HUES48 (cell line): ENCODE results near the gene POMC.
"Not testable (repeated sequence)": the region's sequence is repeated elsewhere in the genome, so short reads cannot be mapped to it uniquely, and the experiment has no call there.

ENCODE experiments used
- H3K27ac ChIP-seq: one replicate; pipeline ENCODE4 v1.7.0; 2013; ENCODE audit warnings: low read depth, low read length, inconsistent platforms
- H3K27me3 ChIP-seq: 2 replicates; pipeline ENCODE4 v1.6.1; 2013; ENCODE audit warnings: mild to moderate bottlenecking, low read length; ENCODE audit not compliant: control insufficient read depth, insufficient read depth
- H3K36me3 ChIP-seq: 2 replicates; pipeline ENCODE4 v1.6.1; 2013; ENCODE audit warnings: low read length; ENCODE audit not compliant: control insufficient read depth, insufficient read depth
- H3K4me1 ChIP-seq: 2 replicates; pipeline ENCODE4 v1.6.1; 2013; ENCODE audit warnings: mild to moderate bottlenecking, low read length; ENCODE audit not compliant: control insufficient read depth, insufficient read depth
- H3K4me3 ChIP-seq: 2 replicates; pipeline ENCODE4 v1.5.1; 2013; ENCODE audit warnings: mild to moderate bottlenecking, low read depth, low read length
- H3K9ac ChIP-seq: 2 replicates; pipeline ENCODE4 v1.6.1; 2013; ENCODE audit warnings: mild to moderate bottlenecking, low read depth, low read length, moderate library complexity
- H3K9me3 ChIP-seq: 2 replicates; pipeline ENCODE4 v1.6.1; 2013; ENCODE audit warnings: low read length; ENCODE audit not compliant: control insufficient read depth, insufficient read depth

POMC gene

GRCh38 chr2:25132693-25133092 is 35.7 kb downstream of the POMC start:
- H3K4me3 ChIP-seq, result no peak overlapping the region
- peaks cover 27% of the 10 kb centered on the region for H3K27me3 ChIP-seq

GRCh38 chr2:25132299-25132635 is 36.1 kb downstream of the POMC start:
- Histone ChIP-seq H3K4me1 (peaks cover 3% of the 10 kb centered on the region; the same call in 1 of the 2 replicates), H3K4me3 (peak overlapping the region; percentile 40), H3K27ac (peak overlapping the region; percentile 40), H3K27me3 (peaks cover 27% of the 10 kb centered on the region), H3K36me3 (0 out of 2 replicates have a peak, but pooled peaks cover 6% of the 10 kb centered on the region), H3K9me3 (no peaks in the 10 kb centered on the region), H3K9ac (no peak overlapping the region)

More at GRCh38 chr2:25132693-25133092, 35.7 kb downstream of the POMC start:
- Histone ChIP-seq H3K4me1 (peaks cover 3% of the 10 kb centered on the region; the same call in 1 of the 2 replicates), H3K27ac (peak overlapping the region; percentile 40), H3K9me3 (no peaks in the 10 kb centered on the region), H3K36me3 (0 out of 2 replicates have a peak, but pooled peaks cover 6% of the 10 kb centered on the region), H3K9ac (no peak overlapping the region)

- H3K27ac ChIP-seq, result peak overlapping the region; percentile 40
- peak overlapping the region; percentile 49 for H3K4me3 ChIP-seq
- no peaks in the 10 kb centered on the region for H3K9me3 ChIP-seq
- H3K27me3 ChIP-seq, result peaks cover 27% of the 10 kb centered on the region
- H3K9ac ChIP-seq, result no peak overlapping the region
- peaks cover 3% of the 10 kb centered on the region; the same call in 1 of the 2 replicates for H3K4me1 ChIP-seq
- 0 out of 2 replicates have a peak, but pooled peaks cover 6% of the 10 kb centered on the region for H3K36me3 ChIP-seq
Measured at GRCh38 chr2:25131567-25132298, 36.6 kb downstream of the POMC start.

GRCh38 chr2:25131253-25131566 is 37.2 kb downstream of the POMC start:
- H3K9ac ChIP-seq, result no peak overlapping the region
- H3K27me3 ChIP-seq, result peaks cover 27% of the 10 kb centered on the region
- H3K27ac ChIP-seq, result no peak overlapping the region
- 0 out of 2 replicates have a peak, but pooled peaks cover 6% of the 10 kb centered on the region for H3K36me3 ChIP-seq
- H3K4me1 ChIP-seq, result peaks cover 3% of the 10 kb centered on the region; the same call in 1 of the 2 replicates
- peak overlapping the region; percentile 49 for H3K4me3 ChIP-seq
- H3K9me3 ChIP-seq, result no peaks in the 10 kb centered on the region

GRCh38 chr2:25129901-25130520 is 38.4 kb downstream of the POMC start:
- Histone ChIP-seq H3K4me1 (peaks cover 3% of the 10 kb centered on the region; the same call in 1 of the 2 replicates), H3K9ac (no peak overlapping the region), H3K9me3 (no peaks in the 10 kb centered on the region), H3K4me3 (no peak overlapping the region), H3K27me3 (peaks cover 27% of the 10 kb centered on the region), H3K36me3 (no peaks in the 10 kb centered on the region), H3K27ac (no peak overlapping the region)

GRCh38 chr2:25127646-25128045 is 40.7 kb downstream of the POMC start:
- Histone ChIP-seq H3K9ac (no peak overlapping the region), H3K27me3 (peaks cover 20% of the 10 kb centered on the region), H3K4me1 (peaks cover 3% of the 10 kb centered on the region; the same call in 1 of the 2 replicates), H3K9me3 (no peaks in the 10 kb centered on the region), H3K4me3 (no peak overlapping the region), H3K27ac (no peak overlapping the region), H3K36me3 (no peaks in the 10 kb centered on the region)

GRCh38 chr2:25127071-25127470 is 41.3 kb downstream of the POMC start:
- H3K4me1 ChIP-seq, H3K27ac ChIP-seq, H3K9me3 ChIP-seq, H3K9ac ChIP-seq, H3K4me3 ChIP-seq, H3K36me3 ChIP-seq: not testable (repeated sequence)
- peaks cover 16% of the 10 kb centered on the region for H3K27me3 ChIP-seq

- H3K9ac ChIP-seq, result no peak overlapping the region
- no peaks in the 10 kb centered on the region for H3K36me3 ChIP-seq
- peaks cover 8% of the 10 kb centered on the region for H3K27me3 ChIP-seq
- peaks cover 3% of the 10 kb centered on the region; the same call in 1 of the 2 replicates for H3K4me1 ChIP-seq
- no peak overlapping the region for H3K4me3 ChIP-seq
- no peak overlapping the region for H3K27ac ChIP-seq
- no peaks in the 10 kb centered on the region for H3K9me3 ChIP-seq
Measured at GRCh38 chr2:25125976-25126375, 42.4 kb downstream of the POMC start.

- H3K4me1 ChIP-seq, result peaks cover 3% of the 10 kb centered on the region; the same call in 1 of the 2 replicates
- no peak overlapping the region for H3K9ac ChIP-seq
- H3K27me3 ChIP-seq, result 0 out of 2 replicates have a peak, but pooled peaks cover under 1% of the 10 kb centered on the region
- H3K36me3 ChIP-seq, result no peaks in the 10 kb centered on the region
- H3K27ac ChIP-seq, result no peak overlapping the region
- no peaks in the 10 kb centered on the region for H3K9me3 ChIP-seq
- H3K4me3 ChIP-seq, result no peak overlapping the region
Measured at GRCh38 chr2:25125189-25125588, 43.2 kb downstream of the POMC start.

- H3K4me3 ChIP-seq, result no peak overlapping the region
- H3K27me3 ChIP-seq, result no peaks in the 10 kb centered on the region
- no peak overlapping the region for H3K27ac ChIP-seq
- no peaks in the 10 kb centered on the region for H3K36me3 ChIP-seq
- no peak overlapping the region for H3K9ac ChIP-seq
- no peaks in the 10 kb centered on the region for H3K9me3 ChIP-seq
- H3K4me1 ChIP-seq, result no peaks in the 10 kb centered on the region
Measured at GRCh38 chr2:25123682-25124081, 44.7 kb downstream of the POMC start.

- H3K9me3 ChIP-seq, result no peaks in the 10 kb centered on the region
- no peaks in the 10 kb centered on the region for H3K4me1 ChIP-seq
- no peaks in the 10 kb centered on the region for H3K27me3 ChIP-seq
- H3K36me3 ChIP-seq, result no peaks in the 10 kb centered on the region
- H3K27ac ChIP-seq, result no peak overlapping the region
- no peak overlapping the region for H3K4me3 ChIP-seq
- no peak overlapping the region for H3K9ac ChIP-seq
Measured at GRCh38 chr2:25122367-25122766, 46.0 kb downstream of the POMC start.
